Thoracic aorta (tissue), 2 donors: ENCODE data around the gene GJB5. TPM values are rescaled to one million over a fixed set of nuclear protein-coding genes. Genes with fewer than 3 reads are reported as not detected.

Source experiments
- ATAC-seq: fragments of 150-250 bp; one replicate; pipeline ENCODE4 v1.8.0; 2017; ENCODE audit warnings: low read depth; ENCODE audit not compliant: insufficient number of reproducible peaks, low FRiP score
- DNase-seq: peaks from one replicate; pipeline ENCODE4 v3.0.0-alpha.2; 2020; ENCODE audit warnings: low spot score
- H3K27ac ChIP-seq, 2 donors: fragments of 200-600 bp; sonication (generic); 1 replicate in 1 of 2; 2 replicates in 1 of 2; pipeline ENCODE4 v1.5.1; 2016; ENCODE audit warnings: mild to moderate bottlenecking in 2 of 2, moderate library complexity in 2 of 2
- H3K27me3 ChIP-seq: fragments of 200-600 bp; sonication (generic); replicated peaks from 2 replicates; pipeline ENCODE4 v1.6.0; 2016; ENCODE audit warnings: mild to moderate bottlenecking; ENCODE audit not compliant: insufficient read depth
- H3K36me3 ChIP-seq: fragments of 200-600 bp; sonication (generic); one replicate; pipeline ENCODE4 v1.5.1; 2016
- H3K4me1 ChIP-seq, 2 donors: fragments of 200-600 bp; sonication (generic); 1 replicate in 1 of 2; 2 replicates in 1 of 2; pipeline versions ENCODE4 v1.5.1 to v1.6.0; 2016; ENCODE audit warnings: low read depth in 2 of 2, mild to moderate bottlenecking in 1 of 2; ENCODE audit not compliant: control insufficient read depth in 1 of 2
- H3K4me3 ChIP-seq: fragments of 200-600 bp; sonication (generic); 2 replicates; pipeline ENCODE4 v1.5.1; 2016; ENCODE audit warnings: mild to moderate bottlenecking
- H3K9me3 ChIP-seq: fragments of 200-600 bp; sonication (generic); 2 replicates; pipeline ENCODE4 v1.5.1; 2016
- total RNA-seq, 2 donors: library from RNA; depleted of rRNA; stranded (reverse); fragments of >200 nt; gene quantifications; one replicate each; pipeline versions ENCODE4 v1.1.0 to v1.2.3, GENCODE V29; 2016
- TF ChIP-seq, protein P1 (sequence below): fragments of 200-600 bp; sonication (generic); IDR thresholded peaks from one replicate; pipeline ENCODE4 v1.5.1; 2019; ENCODE audit warnings: antibody characterized with exemption

Gene GJB5
- total RNA-seq, 2 donors from 2014 or later: not detected

DNA sequence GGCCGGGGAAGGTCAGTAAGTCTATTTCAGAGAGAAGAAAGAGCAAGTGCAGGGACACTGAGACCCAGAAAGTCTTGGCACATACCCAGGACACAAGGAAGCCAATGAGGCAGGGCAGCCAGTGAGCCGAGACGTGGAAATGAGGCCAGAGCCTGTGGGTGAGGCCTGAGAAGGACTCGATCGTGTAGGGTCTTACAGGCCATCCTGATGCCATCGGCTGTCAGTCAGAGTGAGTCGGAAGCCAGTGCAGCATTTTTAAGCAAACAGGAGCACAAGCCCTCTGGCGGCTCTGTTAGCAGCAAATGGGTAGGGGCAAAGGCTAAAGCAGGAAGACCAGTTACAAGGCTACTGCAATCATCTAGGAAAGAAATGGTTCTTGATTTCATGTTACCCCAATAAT, 20.1 kb downstream of the GJB5 start:
- H3K9me3 ChIP-seq: no peaks in the 10 kb centered on the region
- H3K36me3 ChIP-seq: no peaks in the 10 kb centered on the region
- no peak overlapping the region for H3K27ac ChIP-seq
- no peak overlapping the region for H3K4me3 ChIP-seq
- H3K4me1 ChIP-seq: no peaks in the 10 kb centered on the region
- H3K27me3 ChIP-seq: no peaks in the 10 kb centered on the region
- ATAC-seq (no peak), DNase-seq (no peak)
- TF ChIP-seq, protein P1, sequence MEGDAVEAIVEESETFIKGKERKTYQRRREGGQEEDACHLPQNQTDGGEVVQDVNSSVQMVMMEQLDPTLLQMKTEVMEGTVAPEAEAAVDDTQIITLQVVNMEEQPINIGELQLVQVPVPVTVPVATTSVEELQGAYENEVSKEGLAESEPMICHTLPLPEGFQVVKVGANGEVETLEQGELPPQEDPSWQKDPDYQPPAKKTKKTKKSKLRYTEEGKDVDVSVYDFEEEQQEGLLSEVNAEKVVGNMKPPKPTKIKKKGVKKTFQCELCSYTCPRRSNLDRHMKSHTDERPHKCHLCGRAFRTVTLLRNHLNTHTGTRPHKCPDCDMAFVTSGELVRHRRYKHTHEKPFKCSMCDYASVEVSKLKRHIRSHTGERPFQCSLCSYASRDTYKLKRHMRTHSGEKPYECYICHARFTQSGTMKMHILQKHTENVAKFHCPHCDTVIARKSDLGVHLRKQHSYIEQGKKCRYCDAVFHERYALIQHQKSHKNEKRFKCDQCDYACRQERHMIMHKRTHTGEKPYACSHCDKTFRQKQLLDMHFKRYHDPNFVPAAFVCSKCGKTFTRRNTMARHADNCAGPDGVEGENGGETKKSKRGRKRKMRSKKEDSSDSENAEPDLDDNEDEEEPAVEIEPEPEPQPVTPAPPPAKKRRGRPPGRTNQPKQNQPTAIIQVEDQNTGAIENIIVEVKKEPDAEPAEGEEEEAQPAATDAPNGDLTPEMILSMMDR: no peak

DNA sequence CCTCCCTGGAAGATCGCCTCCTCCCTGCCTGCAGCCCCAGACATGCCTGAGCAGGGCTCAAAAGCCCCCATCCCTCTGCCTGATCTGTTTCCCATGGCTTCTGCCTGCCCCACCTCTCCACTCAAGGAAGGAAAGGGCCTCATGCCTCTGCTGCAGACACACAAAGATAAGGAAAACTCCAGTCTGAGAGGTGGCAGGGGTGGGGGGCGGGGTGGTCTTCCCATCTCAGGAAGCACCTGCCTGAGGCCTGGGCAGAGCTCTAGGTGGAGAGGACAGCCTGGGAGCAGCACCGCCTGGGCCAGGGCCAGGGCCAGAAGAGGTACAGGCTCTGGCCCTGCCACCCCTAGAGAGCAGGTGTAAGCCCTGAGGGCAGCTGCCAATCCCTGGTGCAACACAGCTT, 22.1 kb downstream of the GJB5 start:
- DNase-seq (no peak), ATAC-seq (no peak)
- H3K4me3 ChIP-seq: no peak overlapping the region
- TF ChIP-seq, protein P1: no peak
- no peak overlapping the region for H3K27ac ChIP-seq
- no peaks in the 10 kb centered on the region for H3K9me3 ChIP-seq
- H3K36me3 ChIP-seq: no peaks in the 10 kb centered on the region
- no peaks in the 10 kb centered on the region for H3K27me3 ChIP-seq
- peaks cover 4 to 14% of the 10 kb centered on the region in 2 donors for H3K4me1 ChIP-seq

DNA sequence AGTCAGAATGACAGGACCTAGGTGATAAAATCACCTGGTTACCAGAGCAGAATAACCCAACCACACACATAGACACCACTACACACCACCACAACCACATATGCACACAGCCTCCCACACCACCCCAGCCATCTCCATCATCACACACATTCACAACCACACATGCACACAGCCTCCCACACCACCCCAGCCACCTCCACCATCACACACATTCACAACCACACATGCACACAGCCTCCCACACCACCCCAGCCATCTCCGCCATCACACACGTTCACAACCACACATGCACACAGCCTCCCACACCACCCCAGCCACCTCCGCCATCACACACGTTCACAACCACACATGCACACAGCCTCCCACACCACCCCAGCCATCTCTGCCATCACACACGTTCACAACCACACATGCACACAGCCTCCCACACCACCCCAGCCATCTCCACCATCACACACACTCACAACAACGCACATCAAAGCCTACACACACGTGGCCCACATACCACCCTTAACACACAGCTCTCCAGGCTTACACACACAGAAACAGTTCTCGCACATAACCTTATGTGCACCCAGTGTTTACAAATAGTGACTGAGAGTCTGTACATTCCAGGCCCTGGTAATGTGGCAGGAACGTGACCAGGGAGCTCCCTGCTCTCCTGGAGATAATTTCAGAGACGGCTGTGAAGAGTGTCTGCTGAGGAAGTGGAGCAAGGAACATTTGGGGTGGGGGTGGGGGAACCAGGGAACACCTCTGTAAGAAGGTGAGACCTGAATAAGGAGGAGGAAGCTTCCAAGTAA, 22.9 kb downstream of the GJB5 start:
- Histone ChIP-seq H3K27ac (no peak overlapping the region), H3K36me3 (no peaks in the 10 kb centered on the region), H3K9me3 (no peaks in the 10 kb centered on the region), H3K4me1 (peaks cover 4 to 15% of the 10 kb centered on the region in 2 donors), H3K4me3 (no peak overlapping the region), H3K27me3 (no peaks in the 10 kb centered on the region)
- TF ChIP-seq, protein P1: no peak
- no peak for DNase-seq
- ATAC-seq: no peak

DNA sequence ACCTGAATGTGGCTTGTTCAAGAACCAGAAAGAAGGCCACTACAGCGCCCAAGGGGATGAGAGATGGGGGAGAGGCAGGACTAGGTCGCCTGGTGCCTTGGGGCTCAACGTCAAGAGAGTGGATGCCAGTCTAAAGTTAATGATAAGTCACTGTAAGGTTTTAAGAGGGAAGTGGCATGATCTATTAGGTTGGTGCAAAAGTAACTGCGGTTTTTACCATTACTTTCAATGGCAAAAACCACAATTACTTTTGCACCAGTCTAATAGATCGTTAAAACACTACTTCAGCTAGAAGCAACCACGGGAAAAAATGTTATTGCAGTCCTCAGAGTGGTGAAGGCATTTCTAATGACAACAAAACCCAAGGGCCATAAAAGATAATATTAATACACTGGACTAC, 23.5 kb downstream of the GJB5 start:
- Histone ChIP-seq H3K9me3 (no peaks in the 10 kb centered on the region), H3K4me3 (no peak overlapping the region), H3K4me1 (peaks cover 4 to 15% of the 10 kb centered on the region in 2 donors), H3K36me3 (no peaks in the 10 kb centered on the region), H3K27ac (no peak overlapping the region), H3K27me3 (no peaks in the 10 kb centered on the region)
- TF ChIP-seq, protein P1: no peak
- ATAC-seq: no peak
- no peak for DNase-seq

DNA sequence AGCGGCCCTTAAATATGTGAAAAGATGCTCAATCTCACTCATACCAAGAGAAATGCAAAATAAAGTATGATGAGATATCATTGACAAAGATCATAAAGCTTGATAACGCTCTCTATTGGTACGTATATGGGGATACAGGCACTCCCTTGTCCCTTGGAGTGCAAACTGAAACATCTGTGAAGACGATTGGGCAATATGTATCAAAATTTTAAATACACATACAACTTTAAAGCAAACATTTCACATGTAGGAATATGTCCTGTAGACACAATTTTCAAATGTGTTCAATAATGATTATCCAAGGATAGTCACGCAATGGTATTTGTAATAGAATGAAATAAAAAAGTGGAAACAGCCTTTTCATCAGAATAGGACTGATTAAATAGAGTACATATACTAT, 24.2 kb downstream of the GJB5 start:
- Histone ChIP-seq H3K27me3 (no peaks in the 10 kb centered on the region), H3K36me3 (no peaks in the 10 kb centered on the region), H3K4me3 (no peak overlapping the region), H3K9me3 (no peaks in the 10 kb centered on the region), H3K27ac (no peak overlapping the region), H3K4me1 (peaks cover 4 to 15% of the 10 kb centered on the region in 2 donors)
- TF ChIP-seq, protein P1: no peak
- ATAC-seq: no peak
- no peak for DNase-seq
